Retina (tissue), 1 donor: ENCODE data around the gene RGPD6.
"Not testable (repeated sequence)": the region's sequence is repeated elsewhere in the genome, so short reads cannot be mapped to it uniquely, and the experiment has no call there.

Experiments
- DNase-seq: peaks from one replicate; pipeline ENCODE4 v3.0.0-alpha.2; 2016

Gene RGPD6

GRCh38 chr2:110480084-110480483 lies 96.9 kb downstream of the RGPD6 start:
- DNase-seq, result not testable (repeated sequence)

- DNase-seq, result not testable (repeated sequence)
These were observed 99.7 kb downstream of the RGPD6 start for GRCh38 chr2:110477370-110477769.

GRCh38 chr2:110476952-110477351 lies 100.1 kb downstream of the RGPD6 start:
- not testable (repeated sequence) for DNase-seq

- not testable (repeated sequence) for DNase-seq
These were observed 101.2 kb downstream of the RGPD6 start for GRCh38 chr2:110475627-110476359.

- DNase-seq, result not testable (repeated sequence)
These were observed 102.1 kb downstream of the RGPD6 start for GRCh38 chr2:110474898-110475297.

- DNase-seq, result not testable (repeated sequence)
These were observed 104.0 kb downstream of the RGPD6 start for GRCh38 chr2:110473059-110473358.

GRCh38 chr2:110472171-110473058 lies 104.6 kb downstream of the RGPD6 start, which contains the start of gene LIMS4:
TSS of gene LIMS4 (minus strand) at chr2:110472816. CDS start at chr2:110472778, 38 bp downstream.
- not testable (repeated sequence) for DNase-seq

- DNase-seq, result not testable (repeated sequence)
These were observed 108.1 kb downstream of the RGPD6 start for GRCh38 chr2:110468921-110469320.

GRCh38 chr2:110465312-110465711 lies 111.7 kb downstream of the RGPD6 start:
- DNase-seq, result not testable (repeated sequence)
